Measurements from ENCODE around the gene ANXA5.

- TF ChIP-seq CTCF (conservative IDR thresholded peaks at IDR 0.05) (no peak), EZH2 (IDR thresholded peaks at IDR 0.05; ENCODE audit: low read depth) (no peak)
Measured at GRCh38 chr4:121679951-121680350, 16.8 kb downstream of the ANXA5 start.

All from PC-9 (cell line).